ENCODE results near the gene SNTA1. TPM values are rescaled to one million over a fixed set of nuclear protein-coding genes. Genes with fewer than 3 reads are reported as not detected.

The SNTA1 gene
- polyA plus RNA-seq, 1 of the 3 experiments (the other 2 are of a cell fraction): 11.2 TPM

DNA sequence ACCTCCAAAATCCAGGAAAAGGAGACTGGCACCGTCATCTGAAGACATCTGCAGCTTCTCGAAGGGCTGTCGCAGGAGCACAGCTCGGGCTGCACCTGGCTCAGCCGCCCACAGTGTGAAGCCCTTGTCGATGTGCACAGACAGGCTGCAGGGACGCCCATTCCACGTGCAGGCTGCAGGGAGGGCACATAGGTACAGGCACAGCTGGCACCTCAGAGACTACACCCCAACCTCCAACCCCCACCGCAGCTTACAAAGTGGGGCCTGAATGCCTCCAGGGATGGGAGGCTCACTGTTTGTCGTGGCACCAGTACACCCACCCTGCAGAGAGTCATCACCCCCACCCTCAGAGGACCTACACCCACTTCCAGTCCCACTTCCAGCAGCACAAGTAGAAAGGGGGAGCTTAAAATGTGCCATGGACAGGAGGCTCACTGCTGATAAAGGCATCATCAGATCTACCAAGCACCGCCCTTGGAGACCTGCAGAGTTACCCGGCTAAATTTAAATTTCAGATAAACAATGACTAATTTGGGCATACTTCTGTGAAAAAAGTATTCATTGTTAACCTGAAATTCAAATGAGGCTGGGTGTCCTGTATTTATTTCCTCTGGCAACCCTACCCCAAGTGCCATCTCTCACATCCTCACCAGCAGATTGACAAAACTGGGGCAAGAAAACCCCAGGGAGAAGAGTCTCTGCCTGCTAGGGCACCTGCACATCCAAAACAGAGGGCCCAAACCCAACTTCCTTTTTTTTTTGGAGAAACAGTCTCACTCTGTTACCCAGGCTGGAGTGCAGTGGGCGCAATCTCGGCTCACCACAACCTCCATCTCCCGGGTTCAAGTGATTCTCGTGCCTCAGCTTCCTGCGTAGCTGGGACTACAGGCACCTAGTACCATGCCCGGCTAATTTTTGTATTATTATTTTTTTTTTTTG is 34.6 kb downstream of the SNTA1 start:
- Histone ChIP-seq H3K27me3 (ENCODE audit: insufficient read depth) (no peaks in the 10 kb centered on the region), H3K79me2 (ENCODE audit: insufficient read depth) (no peaks in the 10 kb centered on the region), H3K27ac (ENCODE audit: low read depth in 2 of 2, low read length in 1 of 2) (no peak overlapping the region), H3F3A (replicated peaks; ENCODE audit: insufficient read depth) (no peaks in the 10 kb centered on the region), H3K4me3 (ENCODE audit: low read depth in 2 of 2, low read length in 1 of 2) (no peak overlapping the region), H3K4me2 (no peak overlapping the region), H2AFZ (ENCODE audit: low read depth) (no peak overlapping the region), H3K36me3 (replicated peaks in 1 of 2; ENCODE audit: control insufficient read depth in 1 of 2, insufficient read depth in 2 of 2, low read length in 1 of 2) (peaks cover 4 to 8% of the 10 kb centered on the region in 2 experiments), H4K20me1 (ENCODE audit: insufficient read depth) (no peaks in the 10 kb centered on the region), H3K9me2 (no peaks in the 10 kb centered on the region), H3K4me1 (ENCODE audit: control insufficient read depth in 1 of 2, insufficient read depth in 2 of 2, low read depth in 1 of 2, low read length in 1 of 2) (peaks cover 0 to 3% of the 10 kb centered on the region in 2 experiments; a peak in 1 of 4 replicates), H3K9ac (no peak overlapping the region), H3K9me3 (no peaks in the 10 kb centered on the region)
- 84% methylated on average over 13 of the region's 18 CpGs for WGBS (ENCODE audit: low lambda C conversion rate)
- TF ChIP-seq RAD21 (IDR thresholded peaks at IDR 0.05; ENCODE audit: low read length): no peak
- TF ChIP-seq, protein P1, sequence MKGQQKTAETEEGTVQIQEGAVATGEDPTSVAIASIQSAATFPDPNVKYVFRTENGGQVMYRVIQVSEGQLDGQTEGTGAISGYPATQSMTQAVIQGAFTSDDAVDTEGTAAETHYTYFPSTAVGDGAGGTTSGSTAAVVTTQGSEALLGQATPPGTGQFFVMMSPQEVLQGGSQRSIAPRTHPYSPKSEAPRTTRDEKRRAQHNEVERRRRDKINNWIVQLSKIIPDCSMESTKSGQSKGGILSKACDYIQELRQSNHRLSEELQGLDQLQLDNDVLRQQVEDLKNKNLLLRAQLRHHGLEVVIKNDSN (IDR thresholded peaks at IDR 0.05; ENCODE audit: borderline replicate concordance, low read depth): no peak
- TF ChIP-seq RXRA (IDR thresholded peaks at IDR 0.05; ENCODE audit: borderline replicate concordance, low read depth): no peak
- TF ChIP-seq, protein P2, sequence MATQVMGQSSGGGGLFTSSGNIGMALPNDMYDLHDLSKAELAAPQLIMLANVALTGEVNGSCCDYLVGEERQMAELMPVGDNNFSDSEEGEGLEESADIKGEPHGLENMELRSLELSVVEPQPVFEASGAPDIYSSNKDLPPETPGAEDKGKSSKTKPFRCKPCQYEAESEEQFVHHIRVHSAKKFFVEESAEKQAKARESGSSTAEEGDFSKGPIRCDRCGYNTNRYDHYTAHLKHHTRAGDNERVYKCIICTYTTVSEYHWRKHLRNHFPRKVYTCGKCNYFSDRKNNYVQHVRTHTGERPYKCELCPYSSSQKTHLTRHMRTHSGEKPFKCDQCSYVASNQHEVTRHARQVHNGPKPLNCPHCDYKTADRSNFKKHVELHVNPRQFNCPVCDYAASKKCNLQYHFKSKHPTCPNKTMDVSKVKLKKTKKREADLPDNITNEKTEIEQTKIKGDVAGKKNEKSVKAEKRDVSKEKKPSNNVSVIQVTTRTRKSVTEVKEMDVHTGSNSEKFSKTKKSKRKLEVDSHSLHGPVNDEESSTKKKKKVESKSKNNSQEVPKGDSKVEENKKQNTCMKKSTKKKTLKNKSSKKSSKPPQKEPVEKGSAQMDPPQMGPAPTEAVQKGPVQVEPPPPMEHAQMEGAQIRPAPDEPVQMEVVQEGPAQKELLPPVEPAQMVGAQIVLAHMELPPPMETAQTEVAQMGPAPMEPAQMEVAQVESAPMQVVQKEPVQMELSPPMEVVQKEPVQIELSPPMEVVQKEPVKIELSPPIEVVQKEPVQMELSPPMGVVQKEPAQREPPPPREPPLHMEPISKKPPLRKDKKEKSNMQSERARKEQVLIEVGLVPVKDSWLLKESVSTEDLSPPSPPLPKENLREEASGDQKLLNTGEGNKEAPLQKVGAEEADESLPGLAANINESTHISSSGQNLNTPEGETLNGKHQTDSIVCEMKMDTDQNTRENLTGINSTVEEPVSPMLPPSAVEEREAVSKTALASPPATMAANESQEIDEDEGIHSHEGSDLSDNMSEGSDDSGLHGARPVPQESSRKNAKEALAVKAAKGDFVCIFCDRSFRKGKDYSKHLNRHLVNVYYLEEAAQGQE (IDR thresholded peaks at IDR 0.05; ENCODE audit: low read depth, low read length): no peak
- TF ChIP-seq, protein P3, sequence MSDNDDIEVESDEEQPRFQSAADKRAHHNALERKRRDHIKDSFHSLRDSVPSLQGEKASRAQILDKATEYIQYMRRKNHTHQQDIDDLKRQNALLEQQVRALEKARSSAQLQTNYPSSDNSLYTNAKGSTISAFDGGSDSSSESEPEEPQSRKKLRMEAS (IDR thresholded peaks at IDR 0.05; ENCODE audit: low read depth): no peak
- TF ChIP-seq RCOR1 (IDR thresholded peaks at IDR 0.05; ENCODE audit: low read length): no peak
- no peak for TF ChIP-seq GABPA (IDR thresholded peaks at IDR 0.05; ENCODE audit: low read depth)
- TF ChIP-seq, protein P4, sequence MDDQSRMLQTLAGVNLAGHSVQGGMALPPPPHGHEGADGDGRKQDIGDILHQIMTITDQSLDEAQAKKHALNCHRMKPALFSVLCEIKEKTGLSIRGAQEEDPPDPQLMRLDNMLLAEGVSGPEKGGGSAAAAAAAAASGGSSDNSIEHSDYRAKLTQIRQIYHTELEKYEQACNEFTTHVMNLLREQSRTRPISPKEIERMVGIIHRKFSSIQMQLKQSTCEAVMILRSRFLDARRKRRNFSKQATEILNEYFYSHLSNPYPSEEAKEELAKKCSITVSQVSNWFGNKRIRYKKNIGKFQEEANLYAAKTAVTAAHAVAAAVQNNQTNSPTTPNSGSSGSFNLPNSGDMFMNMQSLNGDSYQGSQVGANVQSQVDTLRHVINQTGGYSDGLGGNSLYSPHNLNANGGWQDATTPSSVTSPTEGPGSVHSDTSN (IDR thresholded peaks at IDR 0.05): no peak
- TF ChIP-seq FOXM1 (IDR thresholded peaks at IDR 0.05; ENCODE audit: low read depth): no peak
- TF ChIP-seq TAF1 (IDR thresholded peaks at IDR 0.05; ENCODE audit: borderline replicate concordance, low read depth, low read length): no peak
- TF ChIP-seq ELF1 (IDR thresholded peaks at IDR 0.05): no peak
- TF ChIP-seq SIN3A (IDR thresholded peaks at IDR 0.05; ENCODE audit: borderline replicate concordance, low read depth, low read length): no peak
- TF ChIP-seq NRF1 (IDR thresholded peaks at IDR 0.05; ENCODE audit: low read depth, low read length): no peak
- TF ChIP-seq MXI1 (IDR thresholded peaks at IDR 0.05; ENCODE audit: low read depth, low read length): no peak
- TF ChIP-seq EP300 (IDR thresholded peaks at IDR 0.05; ENCODE audit: borderline replicate concordance in 1 of 2, low read depth in 1 of 2, low read length in 1 of 2): no peak
- TF ChIP-seq, protein P5, sequence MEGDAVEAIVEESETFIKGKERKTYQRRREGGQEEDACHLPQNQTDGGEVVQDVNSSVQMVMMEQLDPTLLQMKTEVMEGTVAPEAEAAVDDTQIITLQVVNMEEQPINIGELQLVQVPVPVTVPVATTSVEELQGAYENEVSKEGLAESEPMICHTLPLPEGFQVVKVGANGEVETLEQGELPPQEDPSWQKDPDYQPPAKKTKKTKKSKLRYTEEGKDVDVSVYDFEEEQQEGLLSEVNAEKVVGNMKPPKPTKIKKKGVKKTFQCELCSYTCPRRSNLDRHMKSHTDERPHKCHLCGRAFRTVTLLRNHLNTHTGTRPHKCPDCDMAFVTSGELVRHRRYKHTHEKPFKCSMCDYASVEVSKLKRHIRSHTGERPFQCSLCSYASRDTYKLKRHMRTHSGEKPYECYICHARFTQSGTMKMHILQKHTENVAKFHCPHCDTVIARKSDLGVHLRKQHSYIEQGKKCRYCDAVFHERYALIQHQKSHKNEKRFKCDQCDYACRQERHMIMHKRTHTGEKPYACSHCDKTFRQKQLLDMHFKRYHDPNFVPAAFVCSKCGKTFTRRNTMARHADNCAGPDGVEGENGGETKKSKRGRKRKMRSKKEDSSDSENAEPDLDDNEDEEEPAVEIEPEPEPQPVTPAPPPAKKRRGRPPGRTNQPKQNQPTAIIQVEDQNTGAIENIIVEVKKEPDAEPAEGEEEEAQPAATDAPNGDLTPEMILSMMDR (IDR thresholded peaks at IDR 0.05): no peak
- no peak for TF ChIP-seq JUND (IDR thresholded peaks at IDR 0.05)
- TF ChIP-seq EZH2phosphoT487 (IDR thresholded peaks at IDR 0.05; ENCODE audit: borderline replicate concordance, low read depth): no peak
- no peak for DNase-seq
- CTCF ChIA-PET: no interaction called here
- POLR2A ChIA-PET: no interaction called here

Data from SK-N-SH (cell line).